ENCODE measurements around the gene CARD9.

Gene CARD9

DNA sequence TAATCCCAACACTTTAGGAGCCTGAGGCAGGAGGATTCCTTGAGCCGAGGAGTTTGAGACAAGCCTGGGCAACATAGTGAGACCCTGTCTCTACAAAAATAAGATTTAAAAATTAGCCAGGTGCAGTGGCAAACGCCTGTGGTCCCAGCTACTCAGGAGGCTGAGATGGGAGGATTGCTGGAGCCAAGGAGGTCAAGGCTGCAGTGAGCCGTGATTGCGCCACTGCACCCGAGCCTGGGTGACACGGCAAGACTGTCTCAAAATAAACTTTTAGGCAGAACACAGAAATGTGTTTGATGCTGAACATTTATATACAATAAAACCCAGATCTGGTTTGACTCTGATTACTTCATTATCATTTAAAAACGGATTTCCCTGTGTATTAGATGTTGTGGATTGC lies 32.0 kb upstream of the CARD9 start:
- Histone ChIP-seq H3K79me2 (ENCODE audit: insufficient read depth, low read length) (0 out of 2 replicates have a peak, but pooled peaks cover 7% of the 10 kb centered on the region), H4K20me1 (ENCODE audit: insufficient read depth, low read length) (no peaks in the 10 kb centered on the region), H3K27me3 (ENCODE audit: insufficient read depth, low read length) (no peaks in the 10 kb centered on the region), H3F3A (ENCODE audit: insufficient read depth, low read length) (no peaks in the 10 kb centered on the region), H2AFZ (ENCODE audit: low read length) (no peak overlapping the region), H3K9me3 (ENCODE audit: low read length) (no peaks in the 10 kb centered on the region), H3K4me1 (ENCODE audit: insufficient read depth, low read length, severe bottlenecking) (peaks cover 19% of the 10 kb centered on the region), H3K4me2 (ENCODE audit: low read length) (no peak overlapping the region), H3K9me2 (ENCODE audit: low read depth, low read length) (no peaks in the 10 kb centered on the region), H3K4me3 (ENCODE audit: low read depth, low read length, poor library complexity, severe bottlenecking) (no peak overlapping the region), H3K9ac (ENCODE audit: low read length) (no peak overlapping the region), H3K27ac (ENCODE audit: low read depth, low read length, poor library complexity, severe bottlenecking) (no peak overlapping the region), H3K36me3 (ENCODE audit: insufficient read depth, low read length) (peaks cover 72% of the 10 kb centered on the region)
- no peak for TF ChIP-seq EZH2 (IDR thresholded peaks at IDR 0.05; ENCODE audit: borderline replicate concordance, low read length)
- TF ChIP-seq, protein P1, sequence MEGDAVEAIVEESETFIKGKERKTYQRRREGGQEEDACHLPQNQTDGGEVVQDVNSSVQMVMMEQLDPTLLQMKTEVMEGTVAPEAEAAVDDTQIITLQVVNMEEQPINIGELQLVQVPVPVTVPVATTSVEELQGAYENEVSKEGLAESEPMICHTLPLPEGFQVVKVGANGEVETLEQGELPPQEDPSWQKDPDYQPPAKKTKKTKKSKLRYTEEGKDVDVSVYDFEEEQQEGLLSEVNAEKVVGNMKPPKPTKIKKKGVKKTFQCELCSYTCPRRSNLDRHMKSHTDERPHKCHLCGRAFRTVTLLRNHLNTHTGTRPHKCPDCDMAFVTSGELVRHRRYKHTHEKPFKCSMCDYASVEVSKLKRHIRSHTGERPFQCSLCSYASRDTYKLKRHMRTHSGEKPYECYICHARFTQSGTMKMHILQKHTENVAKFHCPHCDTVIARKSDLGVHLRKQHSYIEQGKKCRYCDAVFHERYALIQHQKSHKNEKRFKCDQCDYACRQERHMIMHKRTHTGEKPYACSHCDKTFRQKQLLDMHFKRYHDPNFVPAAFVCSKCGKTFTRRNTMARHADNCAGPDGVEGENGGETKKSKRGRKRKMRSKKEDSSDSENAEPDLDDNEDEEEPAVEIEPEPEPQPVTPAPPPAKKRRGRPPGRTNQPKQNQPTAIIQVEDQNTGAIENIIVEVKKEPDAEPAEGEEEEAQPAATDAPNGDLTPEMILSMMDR (IDR thresholded peaks at IDR 0.05; ENCODE audit: low read length) = no peak

DNA sequence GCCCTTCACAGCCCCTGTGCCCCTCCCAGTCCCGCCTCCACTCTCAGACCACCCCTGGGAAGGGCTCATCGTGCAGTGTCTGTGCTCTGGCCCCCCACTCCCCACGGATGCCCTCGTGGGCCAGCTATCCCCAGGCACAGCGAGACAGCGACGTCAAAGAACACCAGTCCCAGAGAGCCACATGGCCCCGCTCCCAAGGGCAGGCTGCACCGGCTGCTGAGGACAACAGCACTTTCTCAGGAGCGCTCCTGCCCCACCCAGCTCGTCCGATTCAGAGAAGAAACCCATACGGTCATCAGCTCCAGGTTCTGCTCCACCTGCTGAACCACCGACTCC lies 31.3 kb upstream of the CARD9 start:
- no peak for TF ChIP-seq EZH2 (IDR thresholded peaks at IDR 0.05; ENCODE audit: borderline replicate concordance, low read length)
- TF ChIP-seq, protein P1 (IDR thresholded peaks at IDR 0.05; ENCODE audit: low read length) = no peak
- no peak overlapping the region for H3K9ac ChIP-seq (ENCODE audit: low read length)
- no peak overlapping the region for H3K4me3 ChIP-seq (ENCODE audit: low read depth, low read length, poor library complexity, severe bottlenecking)
- H3K4me1 ChIP-seq (ENCODE audit: insufficient read depth, low read length, severe bottlenecking) = peaks cover 20% of the 10 kb centered on the region
- H3K9me2 ChIP-seq (ENCODE audit: low read depth, low read length) = no peaks in the 10 kb centered on the region
- H3K79me2 ChIP-seq (ENCODE audit: insufficient read depth, low read length) = 0 out of 2 replicates have a peak, but pooled peaks cover 4% of the 10 kb centered on the region
- H3K27ac ChIP-seq (ENCODE audit: low read depth, low read length, poor library complexity, severe bottlenecking) = no peak overlapping the region
- no peaks in the 10 kb centered on the region for H3K27me3 ChIP-seq (ENCODE audit: insufficient read depth, low read length)
- no peak overlapping the region for H3K4me2 ChIP-seq (ENCODE audit: low read length)
- no peaks in the 10 kb centered on the region for H3K9me3 ChIP-seq (ENCODE audit: low read length)
- H4K20me1 ChIP-seq (ENCODE audit: insufficient read depth, low read length) = no peaks in the 10 kb centered on the region
- H2AFZ ChIP-seq (ENCODE audit: low read length) = no peak overlapping the region
- peaks cover 72% of the 10 kb centered on the region for H3K36me3 ChIP-seq (ENCODE audit: insufficient read depth, low read length)
- no peaks in the 10 kb centered on the region for H3F3A ChIP-seq (ENCODE audit: insufficient read depth, low read length)

DNA sequence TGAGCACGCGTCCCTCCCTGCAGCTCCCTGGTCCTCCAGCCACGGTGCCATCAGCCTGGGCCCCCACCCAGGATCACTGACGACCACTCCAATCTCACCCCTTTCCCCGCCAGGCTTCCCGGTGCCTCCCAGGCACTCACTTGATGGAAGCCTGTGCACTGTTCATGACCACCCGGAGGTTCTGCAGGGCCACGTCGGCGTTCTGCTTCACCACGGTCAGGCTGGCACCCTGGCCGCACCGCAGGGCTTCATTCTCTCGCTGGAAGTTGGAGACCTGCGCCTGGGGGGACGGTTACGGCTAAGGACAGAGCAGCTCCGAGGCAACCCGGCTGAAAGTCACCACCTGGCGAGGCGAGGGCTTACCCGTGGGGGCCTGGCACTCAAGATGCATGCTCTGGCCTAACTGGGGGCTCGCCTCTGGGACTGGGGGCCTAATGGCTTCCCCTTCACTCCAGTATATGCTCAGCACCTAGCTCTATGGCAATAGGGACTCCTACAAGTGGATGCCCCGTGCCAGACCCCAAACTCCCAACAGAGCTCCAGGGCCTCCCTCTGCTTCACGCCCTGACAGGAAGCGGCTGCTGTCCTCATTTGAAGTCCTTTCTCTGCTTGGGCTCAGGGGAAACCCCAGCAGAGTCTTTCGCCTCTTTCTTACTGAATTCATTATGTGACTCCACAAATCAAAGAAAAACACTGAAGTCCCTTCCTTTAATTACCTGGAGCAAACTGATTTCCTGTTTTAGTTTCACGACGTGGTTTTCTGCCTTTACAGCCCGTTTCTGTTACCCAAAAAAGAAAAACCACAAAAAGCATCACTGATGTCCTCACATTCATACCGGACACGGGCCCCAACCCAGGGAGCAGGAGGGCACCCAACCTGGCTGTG lies 30.7 kb upstream of the CARD9 start:
- no peak overlapping the region for H3K4me2 ChIP-seq (ENCODE audit: low read length)

More for the DNA sequence above, 30.7 kb upstream of the CARD9 start:
- Histone ChIP-seq H3F3A (ENCODE audit: insufficient read depth, low read length) (no peaks in the 10 kb centered on the region), H3K27me3 (ENCODE audit: insufficient read depth, low read length) (no peaks in the 10 kb centered on the region), H3K4me1 (ENCODE audit: insufficient read depth, low read length, severe bottlenecking) (peaks cover 15% of the 10 kb centered on the region), H3K9me2 (ENCODE audit: low read depth, low read length) (no peaks in the 10 kb centered on the region), H3K4me3 (ENCODE audit: low read depth, low read length, poor library complexity, severe bottlenecking) (no peak overlapping the region), H3K36me3 (ENCODE audit: insufficient read depth, low read length) (peaks cover 72% of the 10 kb centered on the region), H3K27ac (ENCODE audit: low read depth, low read length, poor library complexity, severe bottlenecking) (no peak overlapping the region), H3K79me2 (ENCODE audit: insufficient read depth, low read length) (peaks cover 9% of the 10 kb centered on the region), H2AFZ (ENCODE audit: low read length) (no peak overlapping the region), H3K9me3 (ENCODE audit: low read length) (no peaks in the 10 kb centered on the region), H3K9ac (ENCODE audit: low read length) (no peak overlapping the region), H4K20me1 (ENCODE audit: insufficient read depth, low read length) (no peaks in the 10 kb centered on the region)
- TF ChIP-seq, protein P1 (IDR thresholded peaks at IDR 0.05; ENCODE audit: low read length) = no peak
- no peak for TF ChIP-seq EZH2 (IDR thresholded peaks at IDR 0.05; ENCODE audit: borderline replicate concordance, low read length)

All from OCI-LY1 (cell line).